Measurements from ENCODE around the gene APCDD1L.

DNA sequence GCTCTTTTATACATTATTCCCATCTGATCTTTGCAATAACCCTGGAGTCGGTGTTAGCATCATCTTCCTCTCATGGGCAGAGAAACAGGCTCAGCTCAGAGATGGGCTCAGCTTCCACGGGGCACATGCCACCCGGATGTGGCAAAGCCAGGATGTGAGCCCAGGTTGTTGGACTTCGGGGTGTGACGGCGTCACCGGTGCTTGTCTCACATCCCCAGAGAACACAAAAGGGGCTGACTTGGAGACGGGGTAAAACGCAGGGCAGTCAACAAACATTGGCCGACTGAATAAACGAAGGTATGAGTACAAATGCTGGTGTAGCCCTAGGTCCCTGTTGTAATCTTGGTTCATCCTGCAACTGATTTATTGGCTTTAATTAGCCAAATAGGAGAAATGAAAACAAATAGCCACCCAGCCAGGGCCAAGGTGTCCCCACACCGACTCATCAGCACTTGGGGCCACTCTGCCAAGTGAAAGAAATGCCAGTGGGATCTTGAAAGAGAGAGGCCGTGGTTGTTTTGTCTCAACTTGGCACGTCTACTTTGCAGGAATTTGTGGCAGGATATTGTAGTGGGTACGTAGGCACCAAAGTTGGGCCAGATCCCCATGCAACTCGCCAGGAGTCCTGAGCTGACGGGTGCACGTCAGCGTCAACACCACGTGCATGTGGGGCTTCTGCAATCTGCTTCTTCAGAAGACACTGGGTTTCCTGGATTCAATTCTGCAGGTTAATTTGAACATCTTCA lies 42.8 kb downstream of the APCDD1L start:
- TF ChIP-seq, protein P1, sequence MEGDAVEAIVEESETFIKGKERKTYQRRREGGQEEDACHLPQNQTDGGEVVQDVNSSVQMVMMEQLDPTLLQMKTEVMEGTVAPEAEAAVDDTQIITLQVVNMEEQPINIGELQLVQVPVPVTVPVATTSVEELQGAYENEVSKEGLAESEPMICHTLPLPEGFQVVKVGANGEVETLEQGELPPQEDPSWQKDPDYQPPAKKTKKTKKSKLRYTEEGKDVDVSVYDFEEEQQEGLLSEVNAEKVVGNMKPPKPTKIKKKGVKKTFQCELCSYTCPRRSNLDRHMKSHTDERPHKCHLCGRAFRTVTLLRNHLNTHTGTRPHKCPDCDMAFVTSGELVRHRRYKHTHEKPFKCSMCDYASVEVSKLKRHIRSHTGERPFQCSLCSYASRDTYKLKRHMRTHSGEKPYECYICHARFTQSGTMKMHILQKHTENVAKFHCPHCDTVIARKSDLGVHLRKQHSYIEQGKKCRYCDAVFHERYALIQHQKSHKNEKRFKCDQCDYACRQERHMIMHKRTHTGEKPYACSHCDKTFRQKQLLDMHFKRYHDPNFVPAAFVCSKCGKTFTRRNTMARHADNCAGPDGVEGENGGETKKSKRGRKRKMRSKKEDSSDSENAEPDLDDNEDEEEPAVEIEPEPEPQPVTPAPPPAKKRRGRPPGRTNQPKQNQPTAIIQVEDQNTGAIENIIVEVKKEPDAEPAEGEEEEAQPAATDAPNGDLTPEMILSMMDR (IDR thresholded peaks at IDR 0.05), result no peak
- TF ChIP-seq EP300 (IDR thresholded peaks at IDR 0.05), result no peak
